Measurements from ENCODE around the gene EFHC2.

DNA sequence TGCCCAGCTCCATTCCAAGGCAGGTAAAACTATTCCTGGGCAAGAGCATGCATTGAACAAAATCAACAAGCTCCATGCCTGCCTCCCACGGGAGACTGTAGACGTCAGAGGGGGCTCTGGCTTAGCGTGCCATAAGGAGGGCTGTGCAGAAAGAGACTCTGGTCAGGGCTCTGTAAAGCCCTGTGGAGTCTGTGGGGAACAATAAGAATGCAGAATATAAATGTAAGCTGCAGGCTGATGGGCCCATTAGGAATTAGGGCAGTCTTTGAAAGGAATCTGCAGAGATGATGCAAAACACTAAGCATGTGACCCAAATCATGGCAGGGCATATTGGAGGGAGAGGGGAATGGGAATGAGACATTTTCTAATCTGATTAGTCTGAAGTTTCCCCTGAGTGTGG is 170.3 kb downstream of the EFHC2 start:
- no peak for TF ChIP-seq CTCF (optimal IDR thresholded peaks at IDR 0.05 in 1 of 3, IDR thresholded peaks at IDR 0.05 in 1 of 3, conservative IDR thresholded peaks at IDR 0.05 in 1 of 3; ENCODE audit: extremely low read depth in 1 of 3, insufficient read depth in 2 of 3, low read length in 3 of 3)
- no peak for TF ChIP-seq EZH2 (IDR thresholded peaks at IDR 0.05; ENCODE audit: low read length)
